ENCODE measurements around the gene ITGA3.
A peak's percentile ranks its signal among the peaks of the same experiment; 100 is the strongest.

The ITGA3 gene

DNA sequence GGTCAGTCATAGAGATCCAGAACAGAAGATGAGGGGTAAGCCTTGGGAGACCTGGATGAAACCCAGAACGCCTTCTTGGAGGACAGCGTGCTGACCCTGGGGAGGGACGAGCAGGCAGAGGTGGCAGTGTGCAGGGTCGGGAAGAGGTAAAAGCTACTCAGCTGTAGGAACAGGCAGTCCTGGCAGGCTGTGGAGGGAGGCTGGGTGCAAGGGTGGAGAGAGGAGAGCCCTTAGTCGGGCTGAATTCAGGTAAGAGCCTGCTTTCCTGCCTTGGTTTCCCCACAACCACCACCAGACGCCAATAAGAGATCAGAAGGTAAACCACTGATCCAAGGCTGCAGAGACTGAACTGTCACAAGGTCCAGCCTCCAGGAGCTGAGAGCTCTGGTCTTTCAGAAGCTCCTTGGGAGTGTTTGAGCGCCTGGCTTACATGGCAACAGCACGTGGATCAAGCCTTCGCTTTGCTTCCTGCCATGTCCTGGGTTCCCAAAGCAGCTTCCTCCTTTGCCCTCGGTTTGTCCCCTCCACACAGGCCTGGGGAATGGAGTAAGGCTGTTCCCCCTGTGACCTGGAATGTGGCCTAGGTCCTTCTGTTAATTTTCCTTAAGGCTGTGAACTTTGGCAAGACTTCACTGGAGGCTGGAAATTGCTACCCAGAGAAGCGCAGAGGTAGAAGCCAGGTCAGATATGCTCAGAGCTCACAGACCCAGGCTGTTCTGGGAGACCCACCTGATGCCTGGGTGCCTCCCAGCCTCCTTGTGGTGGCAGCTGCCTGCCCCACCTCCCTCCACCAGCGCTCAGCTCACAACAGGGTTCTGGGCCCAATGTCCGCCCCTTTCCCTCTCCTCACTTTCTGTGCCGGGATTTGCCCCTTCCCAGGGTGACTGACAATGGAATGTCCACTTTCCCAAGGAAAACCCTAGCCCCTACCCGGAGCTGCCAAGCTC, 35.3 kb downstream of the ITGA3 start:
- DNase-seq (ENCODE audit: extremely low read depth in 1 of 2, low read depth in 1 of 2), result no peak

DNA sequence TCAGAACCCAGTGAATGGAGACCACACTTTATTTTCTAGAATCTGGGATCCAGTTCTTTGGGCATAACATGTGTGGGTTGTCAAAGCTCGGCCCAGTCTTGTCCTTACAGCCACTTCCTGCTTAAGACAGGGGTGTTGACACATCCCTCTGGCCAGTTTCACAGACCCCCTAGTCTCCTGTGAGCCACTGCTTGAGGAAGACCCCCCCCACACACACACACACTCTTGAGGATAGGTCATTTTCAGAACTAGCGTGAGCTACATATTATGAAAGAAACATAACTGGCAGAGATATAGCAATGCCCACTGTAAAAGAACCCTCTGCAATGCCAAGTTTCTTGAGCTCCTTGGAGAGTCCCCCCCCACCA, 36.0 kb downstream of the ITGA3 start:
- no peak for DNase-seq (ENCODE audit: extremely low read depth in 1 of 2, low read depth in 1 of 2)

GRCh38 chr17:50093246-50093645, 37.3 kb downstream of the ITGA3 start:
- no peak for DNase-seq (ENCODE audit: extremely low read depth in 1 of 2, low read depth in 1 of 2)

DNA sequence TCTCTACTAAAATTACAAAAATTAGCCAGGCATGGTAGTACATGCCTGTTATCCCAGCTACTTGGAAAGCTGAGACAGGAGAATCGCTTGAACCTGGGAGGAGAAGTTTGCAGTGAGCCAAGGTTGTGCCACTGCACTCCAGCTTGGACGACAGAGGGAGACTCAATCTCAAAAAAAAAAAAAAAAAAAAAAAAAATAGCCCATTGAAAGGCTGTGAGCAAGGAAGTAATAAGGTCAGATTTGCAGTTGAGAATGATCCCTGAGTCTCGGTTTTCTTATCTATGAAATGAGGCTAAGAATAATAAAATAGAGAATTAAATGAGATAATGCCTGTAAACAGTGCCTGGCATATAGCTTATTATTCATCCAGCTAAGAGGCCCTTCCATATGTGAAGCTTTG, 37.9 kb downstream of the ITGA3 start:
- no peak for DNase-seq (ENCODE audit: extremely low read depth in 1 of 2, low read depth in 1 of 2)

- peak; percentile 61 to 80 for DNase-seq (ENCODE audit: extremely low read depth in 1 of 2, low read depth in 1 of 2)
Observed at GRCh38 chr17:50094243-50094752, 38.4 kb downstream of the ITGA3 start.

DNA sequence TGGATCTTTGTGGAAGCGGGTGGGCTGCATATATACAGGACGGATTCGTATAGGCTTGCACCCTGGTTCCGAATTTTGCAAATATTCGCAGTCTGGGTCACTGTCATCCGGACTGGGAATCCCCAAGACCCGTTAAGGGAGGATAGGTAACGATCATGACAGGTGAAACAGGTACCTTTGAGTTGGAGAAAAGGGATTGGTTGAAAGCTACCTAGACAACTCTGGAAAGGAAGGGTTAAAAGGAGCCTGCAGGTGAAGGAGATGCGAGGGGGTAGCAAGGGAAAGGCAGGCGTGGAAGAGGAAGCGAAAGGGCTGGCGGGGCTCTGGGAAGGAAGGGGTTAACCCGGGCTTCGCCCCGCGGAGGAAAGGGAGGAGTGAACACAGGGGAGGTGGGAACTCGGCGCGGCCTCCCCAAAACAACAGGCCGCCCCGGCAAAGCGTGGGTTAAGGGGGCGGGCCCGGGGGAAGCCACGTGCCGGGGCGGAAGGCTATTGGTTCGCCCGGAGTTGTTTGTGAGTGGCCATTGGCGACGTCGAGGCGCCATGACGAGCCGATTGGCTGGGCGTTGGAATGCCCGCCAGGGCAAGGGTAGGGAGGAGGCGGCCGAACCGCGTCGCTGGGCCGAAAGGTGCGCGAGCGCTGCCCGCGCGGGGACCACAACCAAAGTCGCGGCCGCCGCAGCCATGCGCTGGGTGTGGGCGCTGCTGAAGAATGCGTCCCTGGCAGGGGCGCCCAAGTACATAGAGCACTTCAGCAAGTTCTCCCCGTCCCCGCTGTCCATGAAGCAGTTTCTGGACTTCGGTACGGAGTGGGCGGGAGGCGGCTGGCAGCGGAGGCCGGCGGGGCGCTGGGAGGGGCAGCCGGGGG, 39.1 kb downstream of the ITGA3 start, which contains the start of gene PDK2:
TSS of gene PDK2 (plus strand) at position 599 of the 867 bp plus-strand sequence. CDS start at position 684, 85 bp downstream.
- peak; percentile 90 to 91 for DNase-seq (ENCODE audit: extremely low read depth in 1 of 2, low read depth in 1 of 2)

DNA sequence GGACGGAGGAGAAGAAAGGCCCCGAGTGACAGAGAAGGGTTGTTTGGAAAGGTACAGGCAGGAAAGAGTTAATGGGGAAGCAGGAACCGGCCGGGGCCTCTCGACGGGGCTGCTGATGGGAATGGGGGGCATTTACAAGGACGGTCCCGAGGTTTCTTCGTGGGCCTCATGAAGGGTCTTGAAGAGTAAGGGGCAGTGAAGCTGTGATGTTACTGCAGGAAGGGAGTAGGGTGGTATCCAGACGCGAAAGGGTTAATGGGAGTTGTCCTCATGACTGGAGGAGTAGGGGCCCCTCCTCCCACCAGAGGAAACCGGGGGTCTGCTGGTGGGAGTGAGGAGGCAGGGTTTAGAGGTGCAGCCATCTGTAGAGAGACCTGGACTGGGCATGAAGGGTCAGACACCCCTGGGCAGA, 39.7 kb downstream of the ITGA3 start:
- no peak for DNase-seq (ENCODE audit: extremely low read depth in 1 of 2, low read depth in 1 of 2)

GRCh38 chr17:50096092-50096491, 40.2 kb downstream of the ITGA3 start:
- no peak for DNase-seq (ENCODE audit: extremely low read depth in 1 of 2, low read depth in 1 of 2)

DNA sequence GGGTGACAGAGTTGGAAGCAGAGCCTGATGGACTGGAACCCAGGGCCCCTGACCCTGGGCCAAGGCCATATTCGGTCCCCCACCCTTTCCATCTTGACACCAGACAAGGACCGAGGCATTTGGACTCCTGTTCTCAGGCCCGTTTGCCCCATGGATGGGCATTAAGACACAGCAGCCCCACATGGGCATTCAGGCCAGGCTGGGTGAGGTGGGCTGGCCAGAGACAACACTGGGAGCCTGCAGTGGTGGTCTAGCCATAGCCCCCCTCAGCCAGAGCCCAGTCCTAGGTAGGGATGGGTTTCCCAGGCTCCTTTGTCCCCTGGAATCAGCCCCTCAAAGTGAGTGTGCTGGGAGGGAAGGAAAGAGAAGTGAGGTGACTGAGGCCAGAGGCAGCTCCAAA, 40.8 kb downstream of the ITGA3 start:
- DNase-seq (ENCODE audit: extremely low read depth in 1 of 2, low read depth in 1 of 2), result no peak

DNA sequence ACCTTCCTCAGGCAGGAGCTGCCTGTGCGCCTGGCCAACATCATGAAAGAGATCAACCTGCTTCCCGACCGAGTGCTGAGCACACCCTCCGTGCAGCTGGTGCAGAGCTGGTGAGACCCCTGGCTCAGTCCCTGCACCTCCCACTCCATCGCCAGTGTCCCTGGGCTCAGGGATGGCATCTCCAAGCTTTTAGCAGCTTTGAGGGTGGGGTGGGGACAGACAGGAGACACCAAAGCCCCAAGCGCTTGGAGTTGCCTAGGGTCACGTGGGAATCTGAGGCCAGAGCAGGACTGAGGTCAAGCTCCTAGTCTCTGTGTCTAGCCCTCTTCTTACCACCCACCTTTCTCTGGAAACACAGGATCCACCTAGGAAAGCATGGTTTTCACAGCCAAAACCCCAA, 41.5 kb downstream of the ITGA3 start:
- no peak for DNase-seq (ENCODE audit: extremely low read depth in 1 of 2, low read depth in 1 of 2)

DNA sequence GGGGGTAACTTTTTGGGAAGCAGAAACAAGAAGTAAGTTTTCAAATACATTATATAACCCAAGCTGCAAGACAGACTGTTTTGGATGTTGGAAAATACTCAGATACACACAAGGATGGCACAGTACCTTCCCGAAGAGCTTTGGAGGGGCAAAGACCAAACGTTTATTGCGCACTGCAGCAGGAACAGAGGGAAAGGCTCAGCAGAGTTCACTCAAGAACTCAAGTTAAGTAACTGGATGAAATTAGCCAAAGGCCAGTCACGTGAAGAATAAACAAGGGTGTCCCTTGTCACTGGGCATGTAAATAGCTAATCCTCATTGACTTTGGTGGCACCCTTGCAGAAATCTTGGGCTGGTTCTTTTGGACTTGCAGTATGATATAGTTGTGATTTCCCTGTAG, 42.0 kb downstream of the ITGA3 start:
- no peak for DNase-seq (ENCODE audit: extremely low read depth in 1 of 2, low read depth in 1 of 2)

- no peak for DNase-seq (ENCODE audit: extremely low read depth in 1 of 2, low read depth in 1 of 2)
Observed at GRCh38 chr17:50098583-50098982, 42.7 kb downstream of the ITGA3 start.

DNA sequence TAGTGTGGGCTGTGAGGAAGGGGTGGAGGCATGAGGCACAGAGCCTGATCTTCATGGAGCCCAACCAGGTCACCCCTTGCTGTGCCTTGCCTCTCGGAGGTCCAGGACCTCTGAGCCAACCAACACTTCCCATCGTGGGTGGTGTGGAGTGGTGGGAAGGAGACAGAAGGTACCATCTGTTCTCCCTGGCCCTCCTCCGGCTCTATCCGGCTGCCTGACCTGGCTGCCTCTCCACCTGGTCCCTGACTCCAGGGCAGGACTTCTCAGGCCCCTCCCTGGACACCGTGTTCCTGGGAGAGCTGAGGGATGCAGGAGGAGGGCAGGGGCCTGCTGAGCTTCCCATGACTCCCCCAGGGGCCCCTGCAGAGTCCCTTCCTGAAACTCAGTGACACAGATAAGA, 43.1 kb downstream of the ITGA3 start:
- DNase-seq (ENCODE audit: extremely low read depth in 1 of 2, low read depth in 1 of 2), result no peak

- DNase-seq (ENCODE audit: extremely low read depth in 1 of 2, low read depth in 1 of 2), result no peak
Observed at GRCh38 chr17:50100480-50100883, 44.6 kb downstream of the ITGA3 start.

DNA sequence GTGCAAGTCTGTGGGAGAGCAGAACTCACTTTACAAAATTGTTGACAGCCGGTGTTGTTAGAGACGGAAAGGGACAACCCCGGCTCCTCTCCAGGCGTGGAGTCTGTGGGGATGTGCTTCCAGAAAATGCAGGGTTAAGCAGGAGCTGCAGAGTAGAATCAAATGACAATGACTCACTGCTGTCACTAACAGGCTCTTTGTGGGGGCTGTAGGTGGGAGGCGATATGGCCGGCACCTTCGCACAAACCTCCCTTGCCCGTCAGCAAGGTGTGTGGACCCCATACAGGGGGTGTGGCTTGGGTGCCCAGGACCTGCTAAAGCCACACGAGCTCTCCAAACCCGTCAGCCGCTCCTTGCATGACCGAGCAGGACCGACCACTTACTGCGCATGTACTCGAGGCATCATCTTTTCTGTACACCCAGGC, 45.0 kb downstream of the ITGA3 start:
- no peak for DNase-seq (ENCODE audit: extremely low read depth in 1 of 2, low read depth in 1 of 2)

DNA sequence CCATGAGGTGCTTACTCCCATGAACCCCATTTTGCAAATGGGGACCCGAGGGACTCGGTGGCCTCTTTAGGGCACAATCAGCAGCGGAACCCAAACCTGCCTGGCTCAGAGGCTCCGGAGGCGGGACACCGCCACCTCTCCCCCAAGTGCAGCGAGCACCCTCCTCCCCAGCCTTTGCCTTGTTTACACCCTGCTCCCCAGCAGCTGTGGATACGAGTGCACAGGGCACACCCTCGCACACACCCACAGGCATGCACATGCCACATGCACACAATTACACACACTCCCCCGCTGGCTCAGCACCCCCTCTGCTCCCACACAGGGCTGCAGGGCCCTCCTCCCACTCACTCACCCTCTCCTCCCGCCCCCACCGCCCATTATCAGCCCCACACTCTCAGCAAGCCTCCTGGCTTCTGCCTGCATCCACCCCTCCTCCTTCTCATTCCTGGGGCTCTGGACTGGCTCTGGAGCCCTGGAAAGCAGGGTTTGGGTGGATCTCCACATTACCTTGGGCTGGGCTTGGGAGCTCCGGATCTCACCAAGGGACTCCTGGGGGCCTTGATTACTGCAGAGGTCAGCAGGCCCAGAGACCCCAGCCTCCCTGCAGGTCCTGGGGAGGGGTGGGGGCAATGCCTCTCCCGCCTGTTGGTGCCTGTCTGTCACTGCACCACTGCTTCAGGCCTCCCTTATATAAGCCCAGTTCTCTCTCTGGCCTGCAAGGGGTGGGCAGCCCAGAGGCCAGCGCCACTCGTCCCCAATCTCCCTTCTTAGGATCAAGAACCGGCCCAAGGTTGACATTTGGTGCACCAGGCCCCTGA, 45.6 kb downstream of the ITGA3 start:
- DNase-seq (ENCODE audit: extremely low read depth in 1 of 2, low read depth in 1 of 2), result no peak

- DNase-seq (ENCODE audit: extremely low read depth in 1 of 2, low read depth in 1 of 2), result no peak
Observed at GRCh38 chr17:50102164-50102991, 46.5 kb downstream of the ITGA3 start.

DNA sequence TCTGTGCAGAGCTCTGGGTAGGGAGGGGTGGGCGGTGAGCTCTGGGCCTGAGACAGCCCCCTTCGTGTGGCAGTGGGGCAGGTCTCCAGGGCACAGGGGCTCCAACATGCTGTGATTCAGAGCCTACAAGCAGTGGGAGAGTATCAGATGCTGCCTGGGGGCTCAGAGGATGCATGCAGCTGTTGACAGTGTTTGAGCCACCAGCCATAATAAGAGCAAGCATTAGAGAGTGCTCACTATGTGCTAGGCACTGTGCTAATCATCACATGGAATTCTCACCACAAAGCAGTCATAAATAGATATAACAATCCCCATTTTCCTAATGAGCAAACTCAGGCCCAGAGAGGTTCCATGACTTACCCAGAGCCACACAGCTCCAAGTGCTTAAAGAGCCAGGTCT, 47.3 kb downstream of the ITGA3 start:
- DNase-seq (ENCODE audit: extremely low read depth in 1 of 2, low read depth in 1 of 2), result no peak

GRCh38 chr17:50103941-50104340, 48.0 kb downstream of the ITGA3 start:
- DNase-seq (ENCODE audit: extremely low read depth in 1 of 2, low read depth in 1 of 2), result no peak

DNA sequence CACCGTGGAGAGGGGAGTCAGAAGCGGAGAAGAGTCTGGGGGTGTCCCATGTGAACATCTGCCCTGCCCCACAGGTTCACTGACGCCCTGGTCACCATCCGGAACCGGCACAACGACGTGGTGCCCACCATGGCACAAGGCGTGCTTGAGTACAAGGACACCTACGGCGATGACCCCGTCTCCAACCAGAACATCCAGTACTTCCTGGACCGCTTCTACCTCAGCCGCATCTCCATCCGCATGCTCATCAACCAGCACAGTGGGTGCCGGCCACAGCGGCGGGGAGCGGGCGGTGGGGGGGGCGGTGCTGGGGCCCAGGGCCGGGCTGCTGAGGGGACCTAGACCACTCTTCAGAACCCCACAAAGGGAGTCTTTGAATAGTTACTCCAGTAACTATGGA, 49.9 kb downstream of the ITGA3 start:
- no peak for DNase-seq (ENCODE audit: extremely low read depth in 1 of 2, low read depth in 1 of 2)

All from stimulated activated CD8-positive, alpha-beta memory T cell treated with anti-CD3 and anti-CD28 coated beads, Interleukin-7, amount 100 ng/mL, for 48 hours (primary cell).